Endodermal cell (in vitro differentiated cells): ENCODE measurements around the gene TMEM106C. TPM values are rescaled to one million over a fixed set of nuclear protein-coding genes. Genes with fewer than 3 reads are reported as not detected.

Experiments used
- DNase-seq: peaks from one replicate; pipeline ENCODE4 v3.0.0-alpha.2; 2017
- H3K27ac ChIP-seq: 2 replicates; pipeline ENCODE4 v1.5.1; 2013; ENCODE audit warnings: mild to moderate bottlenecking, low read depth, low read length, moderate library complexity
- H3K27me3 ChIP-seq: 2 replicates; pipeline ENCODE4 v1.6.1; 2013; ENCODE audit warnings: mild to moderate bottlenecking, low read length, moderate library complexity; ENCODE audit not compliant: insufficient read depth, control insufficient read depth, poor library complexity, severe bottlenecking
- H3K36me3 ChIP-seq: 2 replicates; pipeline ENCODE4 v1.7.0; 2013; ENCODE audit warnings: mild to moderate bottlenecking, low read length, moderate library complexity; ENCODE audit not compliant: control insufficient read depth, insufficient read depth
- H3K4me1 ChIP-seq: one replicate; pipeline ENCODE4 v1.7.0; 2013; ENCODE audit warnings: low read length; ENCODE audit not compliant: control insufficient read depth, insufficient read depth
- H3K4me3 ChIP-seq: 2 replicates; pipeline ENCODE4 v1.5.1; 2013; ENCODE audit warnings: mild to moderate bottlenecking, low read length, moderate library complexity
- H3K9ac ChIP-seq: 2 replicates; pipeline ENCODE4 v1.6.1; 2013; ENCODE audit warnings: mild to moderate bottlenecking, low read length, moderate library complexity; ENCODE audit not compliant: poor library complexity, severe bottlenecking; ENCODE audit errors: extremely low read depth
- H3K9me3 ChIP-seq: 2 replicates; pipeline ENCODE4 v1.6.1; 2013; ENCODE audit warnings: mild to moderate bottlenecking, low read length, moderate library complexity; ENCODE audit not compliant: control insufficient read depth
- H3K27ac Mint-ChIP-seq: 2 replicates; pipeline ENCODE4 v1.8.0; 2020; ENCODE audit warnings: mixed read lengths
- H3K27me3 Mint-ChIP-seq: 2 replicates; pipeline ENCODE4 v1.8.0; 2021; ENCODE audit warnings: mild to moderate bottlenecking, mixed read lengths; ENCODE audit not compliant: insufficient read depth
- H3K36me3 Mint-ChIP-seq: 2 replicates; pipeline ENCODE4 v1.8.0; 2020; ENCODE audit warnings: low read depth, mixed read lengths
- H3K4me1 Mint-ChIP-seq: 2 replicates; pipeline ENCODE4 v1.8.0; 2020; ENCODE audit warnings: mixed read lengths
- H3K4me3 Mint-ChIP-seq: 2 replicates; pipeline ENCODE4 v1.8.0; 2020; ENCODE audit warnings: mild to moderate bottlenecking, moderate library complexity, mixed read lengths
- H3K9me3 Mint-ChIP-seq: 2 replicates; pipeline ENCODE4 v1.8.0; 2020; ENCODE audit warnings: mild to moderate bottlenecking, mixed read lengths
- CTCF ChIP-seq: fragments of 200-600 bp; sonication (generic); conservative IDR thresholded peaks from 2 replicates; pipeline ENCODE4 v1.5.0; 2021; ENCODE audit warnings: antibody characterized with exemption, mild to moderate bottlenecking
- WGBS, 2 experiments: methylation state at CpG; one replicate each; pipeline versions ENCODE4 v1.1.5 to v1.1.7; 2013; ENCODE audit warnings: missing lambda C conversion rate in 2 of 2, mixed read lengths in 1 of 2; ENCODE audit not compliant: insufficient coverage in 1 of 2, insufficient read length in 1 of 2; 5-methylcytosine and 5-hydroxymethylcytosine counted together
- total RNA-seq, 2 donors: library from RNA; stranded (reverse); fragmentation: NEBNext Ultra II Directional in 1 of 2; extraction: Animal tissue kit (Norgen Biotek cat#: 25700) in 1 of 2; gene quantifications; 2 replicates in 1 of 2; 3 replicates in 1 of 2; pipeline ENCODE4 v1.2.1, GENCODE V29; 2021

TMEM106C gene
- total RNA-seq, 2 donors from 2014 or later, result 17.3 to 61.6 TPM

- peaks cover 98% of the 10 kb centered on the region for H3K27me3 Mint-ChIP-seq
- H3K9ac ChIP-seq, result no peak overlapping the region
- no peaks in the 10 kb centered on the region for H3K9me3 ChIP-seq
- 51 to 60% methylated on average over 1 to 2 of the region's 2 CpGs for WGBS, 2 experiments
- no peaks in the 10 kb centered on the region for H3K36me3 Mint-ChIP-seq
- peaks cover 100% of the 10 kb centered on the region for H3K27me3 ChIP-seq
- H3K4me3 Mint-ChIP-seq, result no peak overlapping the region
- no peak for DNase-seq
- H3K27ac ChIP-seq, result no peak overlapping the region
- peak overlapping the region; percentile 9 for H3K4me3 ChIP-seq
- H3K4me1 Mint-ChIP-seq, result peaks cover 8% of the 10 kb centered on the region
- no peak overlapping the region for H3K27ac Mint-ChIP-seq
- TF ChIP-seq CTCF, result no peak
- H3K9me3 Mint-ChIP-seq, result no peaks in the 10 kb centered on the region
- H3K36me3 ChIP-seq, result no peaks in the 10 kb centered on the region
- peaks cover 11% of the 10 kb centered on the region for H3K4me1 ChIP-seq
Observed at GRCh38 chr12:48008349-48008748, 45.0 kb downstream of the TMEM106C start.

GRCh38 chr12:48008950-48009349, 45.6 kb downstream of the TMEM106C start:
- Mint-ChIP-seq H3K27ac (no peak overlapping the region), H3K4me1 (peaks cover 8% of the 10 kb centered on the region), H3K4me3 (no peak overlapping the region), H3K36me3 (no peaks in the 10 kb centered on the region), H3K9me3 (no peaks in the 10 kb centered on the region), H3K27me3 (peaks cover 98% of the 10 kb centered on the region)
- Histone ChIP-seq H3K27me3 (peaks cover 100% of the 10 kb centered on the region), H3K4me1 (peaks cover 11% of the 10 kb centered on the region), H3K9ac (no peak overlapping the region), H3K4me3 (no peak overlapping the region), H3K36me3 (no peaks in the 10 kb centered on the region), H3K9me3 (no peaks in the 10 kb centered on the region), H3K27ac (no peak overlapping the region)
- DNase-seq, result no peak
- TF ChIP-seq CTCF, result peak; percentile 36
- WGBS, 2 experiments, result 68 to 69% methylated on average over 2 to 3 of the region's 4 CpGs

- H3K4me1 ChIP-seq, result peaks cover 11% of the 10 kb centered on the region
- no peak overlapping the region for H3K9ac ChIP-seq
- DNase-seq, result no peak
- WGBS, 2 experiments, result 75 to 84% methylated on average over 1 of the region's 1 CpG
- no peaks in the 10 kb centered on the region for H3K36me3 ChIP-seq
- peaks cover 100% of the 10 kb centered on the region for H3K27me3 ChIP-seq
- no peaks in the 10 kb centered on the region for H3K9me3 Mint-ChIP-seq
- H3K27me3 Mint-ChIP-seq, result peaks cover 99% of the 10 kb centered on the region
- H3K9me3 ChIP-seq, result no peaks in the 10 kb centered on the region
- H3K27ac Mint-ChIP-seq, result no peak overlapping the region
- H3K4me1 Mint-ChIP-seq, result peaks cover 8% of the 10 kb centered on the region
- no peaks in the 10 kb centered on the region for H3K36me3 Mint-ChIP-seq
- no peak overlapping the region for H3K4me3 Mint-ChIP-seq
- no peak for TF ChIP-seq CTCF
- H3K4me3 ChIP-seq, result no peak overlapping the region
- H3K27ac ChIP-seq, result no peak overlapping the region
Observed at GRCh38 chr12:48009471-48009870, 46.1 kb downstream of the TMEM106C start.
